Type B pancreatic cell (in vitro differentiated cells): ENCODE data around the gene CARD19. TPM values are rescaled to one million over a fixed set of nuclear protein-coding genes. Genes with fewer than 3 reads are reported as not detected.

Source experiments
- DNase-seq: peaks from one replicate; pipeline ENCODE4 v3.0.0; 2021; ENCODE audit warnings: mixed read lengths; ENCODE audit not compliant: unreplicated experiment; ENCODE audit errors: extremely low spot score
- H3K27ac Mint-ChIP-seq: 2 replicates; pipeline ENCODE4 v1.8.0; 2021; ENCODE audit warnings: mild to moderate bottlenecking, mixed read lengths
- H3K27me3 Mint-ChIP-seq: 2 replicates; pipeline ENCODE4 v1.8.0; 2021; ENCODE audit warnings: mixed read lengths
- H3K36me3 Mint-ChIP-seq: 2 replicates; pipeline ENCODE4 v1.8.0; 2021; ENCODE audit warnings: mixed read lengths
- H3K4me1 Mint-ChIP-seq: one replicate; pipeline ENCODE4 v1.8.0; 2021; ENCODE audit warnings: mixed read lengths; ENCODE audit not compliant: unreplicated experiment
- H3K4me3 Mint-ChIP-seq: 2 replicates; pipeline ENCODE4 v1.8.0; 2021; ENCODE audit warnings: mild to moderate bottlenecking, mixed read lengths
- H3K9me3 Mint-ChIP-seq: 2 replicates; pipeline ENCODE4 v1.8.0; 2021; ENCODE audit warnings: mixed read lengths
- total RNA-seq: library from RNA; stranded (reverse); gene quantifications from 2 replicates; pipeline ENCODE4 v1.2.1, GENCODE V29; 2021; ENCODE audit warnings: low replicate concordance
- TF ChIP-seq, protein P1 (sequence below): fragments of 200-600 bp; sonication (generic); conservative IDR thresholded peaks from 2 replicates; pipeline ENCODE4 v1.5.0; 2021; ENCODE audit warnings: antibody characterized with exemption, mild to moderate bottlenecking

Gene CARD19
- total RNA-seq, 1 donor from 2014 or later = 17.7 TPM

DNA sequence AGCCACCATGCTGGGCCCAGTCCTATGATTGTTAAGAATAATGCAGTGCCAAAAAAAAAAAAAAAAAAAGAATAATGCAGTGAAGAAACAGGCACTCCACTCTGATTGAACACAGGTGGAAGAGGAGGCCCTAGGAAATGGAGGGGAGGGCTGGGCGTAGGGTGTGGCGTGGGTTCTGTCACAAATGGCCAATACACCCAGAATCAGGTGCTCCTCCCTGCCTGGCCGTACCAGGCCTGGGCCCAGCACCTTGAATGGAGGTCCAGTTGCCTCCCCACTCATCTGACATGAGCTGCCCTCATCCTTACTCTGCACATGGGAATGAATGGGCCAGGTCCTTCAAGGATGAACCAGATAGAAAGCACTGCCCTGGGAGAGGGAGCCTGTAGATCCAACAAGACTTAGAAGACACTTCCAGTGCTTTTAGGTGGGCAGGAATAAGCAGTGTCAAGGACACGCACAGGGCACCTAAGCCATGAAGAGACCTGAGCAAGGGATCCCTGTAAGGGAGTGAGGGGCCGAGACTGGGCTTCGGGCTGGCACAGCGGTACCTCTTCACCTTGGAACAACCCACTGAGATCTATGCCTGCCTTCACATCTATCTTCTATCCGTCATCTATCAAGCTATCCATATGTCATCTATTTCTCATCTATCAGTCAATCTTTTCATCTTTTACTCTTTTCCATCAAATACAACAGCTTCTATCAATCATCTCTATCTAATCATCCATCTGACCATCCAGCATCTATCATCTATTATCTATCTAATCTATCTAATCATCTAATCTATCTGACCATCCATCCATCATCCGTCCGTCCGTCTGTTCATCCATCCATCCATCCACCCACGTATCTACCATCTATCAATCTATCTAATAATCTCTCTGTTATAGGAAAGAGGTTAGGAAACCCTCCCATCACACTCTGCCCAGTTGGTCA, 22.2 kb downstream of the CARD19 start:
- Mint-ChIP-seq H3K9me3 (no peaks in the 10 kb centered on the region), H3K4me1 (peaks cover 6% of the 10 kb centered on the region), H3K36me3 (peaks cover 5% of the 10 kb centered on the region), H3K4me3 (no peak overlapping the region), H3K27ac (no peak overlapping the region), H3K27me3 (peaks cover 3% of the 10 kb centered on the region)
- TF ChIP-seq, protein P1, sequence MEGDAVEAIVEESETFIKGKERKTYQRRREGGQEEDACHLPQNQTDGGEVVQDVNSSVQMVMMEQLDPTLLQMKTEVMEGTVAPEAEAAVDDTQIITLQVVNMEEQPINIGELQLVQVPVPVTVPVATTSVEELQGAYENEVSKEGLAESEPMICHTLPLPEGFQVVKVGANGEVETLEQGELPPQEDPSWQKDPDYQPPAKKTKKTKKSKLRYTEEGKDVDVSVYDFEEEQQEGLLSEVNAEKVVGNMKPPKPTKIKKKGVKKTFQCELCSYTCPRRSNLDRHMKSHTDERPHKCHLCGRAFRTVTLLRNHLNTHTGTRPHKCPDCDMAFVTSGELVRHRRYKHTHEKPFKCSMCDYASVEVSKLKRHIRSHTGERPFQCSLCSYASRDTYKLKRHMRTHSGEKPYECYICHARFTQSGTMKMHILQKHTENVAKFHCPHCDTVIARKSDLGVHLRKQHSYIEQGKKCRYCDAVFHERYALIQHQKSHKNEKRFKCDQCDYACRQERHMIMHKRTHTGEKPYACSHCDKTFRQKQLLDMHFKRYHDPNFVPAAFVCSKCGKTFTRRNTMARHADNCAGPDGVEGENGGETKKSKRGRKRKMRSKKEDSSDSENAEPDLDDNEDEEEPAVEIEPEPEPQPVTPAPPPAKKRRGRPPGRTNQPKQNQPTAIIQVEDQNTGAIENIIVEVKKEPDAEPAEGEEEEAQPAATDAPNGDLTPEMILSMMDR = no peak
- DNase-seq = no peak

DNA sequence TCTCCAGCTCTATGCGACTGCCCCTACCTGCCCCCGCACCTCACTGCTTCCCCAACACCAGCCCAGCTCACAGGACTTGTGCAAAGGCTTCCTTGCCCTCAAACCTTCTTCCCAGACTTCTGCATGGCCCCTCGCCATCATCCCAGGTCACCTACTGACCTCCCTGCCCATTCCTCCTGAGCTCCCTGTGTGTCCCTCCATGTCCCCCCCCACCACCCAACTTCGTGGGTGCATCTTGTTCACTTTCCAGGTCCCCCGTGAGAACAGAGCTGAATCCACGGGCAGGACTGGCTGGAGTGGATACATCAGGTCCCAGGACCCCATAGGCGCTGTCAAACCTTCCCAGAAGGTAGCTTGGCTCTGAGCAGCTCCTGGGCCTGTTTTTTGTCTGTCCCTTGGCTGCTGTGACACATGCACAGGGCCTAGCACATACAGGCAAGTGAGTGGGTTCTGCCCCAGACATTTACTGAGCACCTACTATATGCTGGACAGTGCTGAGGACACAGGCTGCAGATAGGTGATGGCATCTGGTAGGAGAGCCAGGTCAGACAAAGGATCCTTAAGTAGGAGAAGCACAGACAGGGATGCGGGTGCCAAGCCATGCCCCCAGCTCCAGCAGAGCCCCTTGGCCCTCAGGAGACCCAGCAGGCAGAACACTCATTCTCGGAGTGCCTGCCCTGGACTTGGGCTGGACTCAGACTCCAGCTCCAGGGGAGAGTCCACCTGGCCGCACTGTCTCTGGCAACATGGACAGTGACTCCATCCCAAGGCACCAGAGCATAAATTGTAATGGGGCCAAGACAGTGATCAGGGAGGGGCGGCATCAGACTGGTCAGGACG, 23.1 kb downstream of the CARD19 start:
- Mint-ChIP-seq H3K4me1 (peaks cover 6% of the 10 kb centered on the region), H3K27me3 (peaks cover 3% of the 10 kb centered on the region), H3K4me3 (no peak overlapping the region), H3K36me3 (peaks cover 5% of the 10 kb centered on the region), H3K9me3 (no peaks in the 10 kb centered on the region), H3K27ac (no peak overlapping the region)
- DNase-seq = no peak
- TF ChIP-seq, protein P1 = no peak

DNA sequence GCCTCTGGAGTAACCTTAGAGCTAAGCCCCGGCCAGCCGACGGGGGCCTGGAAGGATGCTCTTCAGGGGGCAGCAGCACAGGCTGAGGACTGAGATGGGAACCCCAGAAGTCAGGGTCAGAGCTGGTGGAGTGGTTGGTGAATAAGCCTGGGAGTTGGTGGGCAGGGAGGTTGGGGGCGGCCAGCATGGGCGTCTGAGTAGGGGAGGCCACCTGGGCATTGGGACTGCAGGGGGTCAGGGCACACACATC, 23.6 kb downstream of the CARD19 start:
- TF ChIP-seq, protein P1 = no peak
- peaks cover 6% of the 10 kb centered on the region for H3K4me1 Mint-ChIP-seq
- no peak overlapping the region for H3K27ac Mint-ChIP-seq
- no peaks in the 10 kb centered on the region for H3K9me3 Mint-ChIP-seq
- H3K27me3 Mint-ChIP-seq = peaks cover 3% of the 10 kb centered on the region
- no peak overlapping the region for H3K4me3 Mint-ChIP-seq
- DNase-seq = no peak
- peaks cover 5% of the 10 kb centered on the region for H3K36me3 Mint-ChIP-seq

DNA sequence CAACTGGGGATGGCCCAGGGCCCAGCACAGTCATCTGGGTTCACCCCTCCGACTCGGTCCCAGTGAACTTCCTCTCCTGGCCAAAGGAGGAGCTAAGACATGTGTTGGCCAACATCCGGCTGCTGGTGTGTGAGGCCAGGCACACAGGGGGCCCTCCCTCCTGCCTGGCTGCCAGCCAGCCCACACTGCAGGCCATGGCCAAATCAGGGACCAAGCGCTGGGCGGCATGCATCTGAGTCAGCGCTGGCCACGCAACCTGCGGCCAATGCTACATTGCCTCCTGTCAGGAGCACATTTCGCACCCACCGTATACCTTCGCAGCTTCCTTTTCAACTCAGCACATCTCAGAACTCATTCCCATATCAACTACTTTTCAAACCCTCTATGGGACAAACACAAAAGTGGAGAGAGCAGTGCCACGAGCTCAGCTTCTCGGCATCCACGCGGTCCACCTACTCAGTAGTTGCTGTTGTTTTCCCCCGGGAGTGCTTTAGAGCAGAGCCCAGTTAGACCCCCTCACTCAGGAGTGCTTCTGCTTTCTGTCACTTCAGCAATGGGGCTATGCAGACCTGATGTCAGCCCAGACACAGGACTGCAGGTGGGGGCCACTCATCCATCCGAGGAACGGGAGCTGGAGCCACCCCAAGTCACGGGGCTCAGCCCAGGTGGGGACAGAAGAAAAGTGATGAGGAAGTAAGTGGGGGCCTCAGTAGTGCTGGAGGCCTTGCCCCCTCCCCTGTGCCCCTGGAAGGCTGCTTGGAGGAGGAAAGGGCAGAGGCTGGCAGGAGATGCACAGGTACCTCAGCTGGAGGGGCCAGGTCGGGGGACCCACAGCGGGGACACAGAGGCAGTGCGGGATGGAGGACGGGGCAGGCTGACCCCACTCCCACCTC, 24.2 kb downstream of the CARD19 start:
- DNase-seq = no peak
- TF ChIP-seq, protein P1 = peak; percentile 22
- Mint-ChIP-seq H3K27me3 (peaks cover 3% of the 10 kb centered on the region), H3K4me3 (no peak overlapping the region), H3K27ac (no peak overlapping the region), H3K9me3 (no peaks in the 10 kb centered on the region), H3K4me1 (peaks cover 6% of the 10 kb centered on the region), H3K36me3 (peaks cover 5% of the 10 kb centered on the region)

DNA sequence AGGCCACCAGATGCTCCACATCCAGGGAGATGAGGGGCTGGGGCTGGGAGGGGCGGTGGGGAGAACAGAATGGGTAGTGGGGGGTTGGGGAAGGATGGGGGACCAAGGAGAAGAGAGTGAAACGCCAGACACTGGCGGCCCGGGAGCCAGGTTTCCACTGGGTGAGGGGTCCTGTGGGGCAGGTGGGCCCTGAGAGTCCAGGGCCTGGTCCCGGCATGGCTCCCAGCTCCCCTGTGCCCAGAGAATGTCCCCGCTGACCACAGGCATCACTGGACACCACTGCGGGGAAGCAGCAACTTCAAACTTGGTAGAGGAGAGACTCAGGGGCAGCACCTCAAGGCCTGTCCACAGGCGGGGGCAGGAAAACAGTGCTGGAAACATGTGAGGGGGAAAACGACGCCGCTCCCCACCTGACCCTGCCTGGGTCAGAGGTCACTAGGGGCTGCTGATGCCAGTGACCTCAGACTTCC, 24.9 kb downstream of the CARD19 start:
- DNase-seq = no peak

More for the DNA sequence above, 24.9 kb downstream of the CARD19 start:
- Mint-ChIP-seq H3K4me1 (peaks cover 6% of the 10 kb centered on the region), H3K27me3 (peaks cover 3% of the 10 kb centered on the region), H3K4me3 (no peak overlapping the region), H3K9me3 (no peaks in the 10 kb centered on the region), H3K27ac (no peak overlapping the region), H3K36me3 (peaks cover 5% of the 10 kb centered on the region)
- TF ChIP-seq, protein P1 = no peak
